NK-92 (cell line): ENCODE data around the gene ACTR3.
A peak's percentile ranks its signal among the peaks of the same experiment; 100 is the strongest.
"Not testable (repeated sequence)": the region's sequence is repeated elsewhere in the genome, so short reads cannot be mapped to it uniquely, and the experiment has no call there.

ENCODE experiments used
- DNase-seq: peaks from one replicate; lab custom pipeline; 2025; ENCODE audit not compliant: unreplicated experiment; lab: John Stamatoyannopoulos, UW

The ACTR3 gene

GRCh38 chr2:113889471-113890252, at the start of gene ACTR3:
Gene ACTR3, plus strand, starts transcription at chr2:113890089. Its CDS starts 191 bp downstream, at chr2:113890280.
- peak; percentile 97 for DNase-seq

- DNase-seq = no peak
These were observed 49.4 kb upstream of the ACTR3 start for GRCh38 chr2:113840518-113840917.

- no peak for DNase-seq
These were observed 46.8 kb upstream of the ACTR3 start for GRCh38 chr2:113842919-113843736.

GRCh38 chr2:113843737-113844050, 46.2 kb upstream of the ACTR3 start:
- not testable (repeated sequence) for DNase-seq

GRCh38 chr2:113845261-113845660, 44.6 kb upstream of the ACTR3 start:
- no peak for DNase-seq

GRCh38 chr2:113845796-113846195, 44.1 kb upstream of the ACTR3 start:
- DNase-seq = not testable (repeated sequence)

GRCh38 chr2:113846429-113846828, 43.5 kb upstream of the ACTR3 start:
- DNase-seq = no peak

- DNase-seq = no peak
These were observed 42.7 kb upstream of the ACTR3 start for GRCh38 chr2:113847144-113847543.

GRCh38 chr2:113848758-113849415, 41.0 kb upstream of the ACTR3 start:
- DNase-seq = no peak

GRCh38 chr2:113850687-113851086, 39.2 kb upstream of the ACTR3 start:
- DNase-seq = no peak

- no peak for DNase-seq
These were observed 38.2 kb upstream of the ACTR3 start for GRCh38 chr2:113851640-113852039.

GRCh38 chr2:113854208-113854607, 35.7 kb upstream of the ACTR3 start:
- DNase-seq = no peak

- DNase-seq = no peak
These were observed 34.7 kb upstream of the ACTR3 start for GRCh38 chr2:113854970-113855740.

- DNase-seq = no peak
These were observed 32.4 kb upstream of the ACTR3 start for GRCh38 chr2:113857464-113857863.

GRCh38 chr2:113858764-113859163, 31.1 kb upstream of the ACTR3 start:
- no peak for DNase-seq

GRCh38 chr2:113861740-113862139, 28.1 kb upstream of the ACTR3 start:
- DNase-seq = no peak

GRCh38 chr2:113863144-113863543, 26.7 kb upstream of the ACTR3 start:
- no peak for DNase-seq

- no peak for DNase-seq
These were observed 22.3 kb upstream of the ACTR3 start for GRCh38 chr2:113867571-113867970.

GRCh38 chr2:113869253-113869652, 20.6 kb upstream of the ACTR3 start:
- DNase-seq = no peak

- no peak for DNase-seq
These were observed 17.7 kb upstream of the ACTR3 start for GRCh38 chr2:113872201-113872600.

GRCh38 chr2:113873867-113874266, 16.0 kb upstream of the ACTR3 start:
- no peak for DNase-seq
